HS-27A (cell line): ENCODE measurements around the gene ARL3.
"Not testable (repeated sequence)": the region's sequence is repeated elsewhere in the genome, so short reads cannot be mapped to it uniquely, and the experiment has no call there.

Source experiments
- DNase-seq: peaks from one replicate; pipeline ENCODE4 v3.0.0-alpha.2; 2012; ENCODE audit warnings: low read depth, missing footprints

The ARL3 gene

GRCh38 chr10:102673236-102673818 lies 40.9 kb downstream of the ARL3 start:
- DNase-seq, result no peak

- DNase-seq, result no peak
Observed at GRCh38 chr10:102670871-102671434, 43.2 kb downstream of the ARL3 start.

- DNase-seq, result no peak
Observed at GRCh38 chr10:102670065-102670670, 44.0 kb downstream of the ARL3 start.

GRCh38 chr10:102669206-102670064 lies 44.8 kb downstream of the ARL3 start:
- no peak for DNase-seq

- DNase-seq, result no peak
Observed at GRCh38 chr10:102668326-102669107, 45.7 kb downstream of the ARL3 start.

- not testable (repeated sequence) for DNase-seq
Observed at GRCh38 chr10:102667411-102667810, 46.8 kb downstream of the ARL3 start.

GRCh38 chr10:102665904-102666509 lies 48.2 kb downstream of the ARL3 start:
- no peak for DNase-seq

GRCh38 chr10:102661658-102662028 lies 52.6 kb downstream of the ARL3 start:
- DNase-seq, result no peak

GRCh38 chr10:102660888-102661657 lies 53.1 kb downstream of the ARL3 start:
- no peak for DNase-seq

GRCh38 chr10:102658802-102659201 lies 55.4 kb downstream of the ARL3 start:
- DNase-seq, result no peak

GRCh38 chr10:102657984-102658724 lies 56.0 kb downstream of the ARL3 start:
- no peak for DNase-seq

GRCh38 chr10:102657451-102657850 lies 56.7 kb downstream of the ARL3 start:
- DNase-seq, result no peak

- DNase-seq, result no peak
Observed at GRCh38 chr10:102656791-102657371, 57.3 kb downstream of the ARL3 start.

GRCh38 chr10:102656026-102656425 lies 58.2 kb downstream of the ARL3 start:
- DNase-seq, result no peak

- no peak for DNase-seq
Observed at GRCh38 chr10:102654969-102655368, 59.2 kb downstream of the ARL3 start.

- no peak for DNase-seq
Observed at GRCh38 chr10:102654566-102654965, 59.6 kb downstream of the ARL3 start.

- DNase-seq, result no peak
Observed at GRCh38 chr10:102653060-102653459, 61.1 kb downstream of the ARL3 start.

GRCh38 chr10:102652170-102652916 lies 61.9 kb downstream of the ARL3 start:
- DNase-seq, result no peak
